HG02970 (cell line): ENCODE measurements around the gene RETN.

Source experiments
- ATAC-seq: cut with Tn5 transposase; IDR thresholded peaks from one replicate; pipeline ENCODE4 v1.9.1; 2021; ENCODE audit warnings: mild to moderate bottlenecking, moderate library complexity, moderate number of reproducible peaks; ENCODE audit not compliant: unreplicated experiment, low FRiP score

RETN gene

GRCh38 chr19:7681340-7682174, 12.7 kb downstream of the RETN start:
- peak; percentile 31 for ATAC-seq

GRCh38 chr19:7682175-7682855, 13.5 kb downstream of the RETN start:
- ATAC-seq, result no peak

GRCh38 chr19:7685546-7686445, 16.9 kb downstream of the RETN start:
- no peak for ATAC-seq

- no peak for ATAC-seq
Observed at GRCh38 chr19:7687177-7687576, 18.3 kb downstream of the RETN start.

- ATAC-seq, result no peak
Observed at GRCh38 chr19:7689165-7689564, 20.3 kb downstream of the RETN start.

GRCh38 chr19:7690779-7691258, 22.0 kb downstream of the RETN start:
- no peak for ATAC-seq

GRCh38 chr19:7691497-7691896, 22.6 kb downstream of the RETN start:
- no peak for ATAC-seq

GRCh38 chr19:7692417-7693088, 23.7 kb downstream of the RETN start:
- ATAC-seq, result no peak

GRCh38 chr19:7694499-7694898, 25.6 kb downstream of the RETN start:
- no peak for ATAC-seq

- ATAC-seq, result no peak
Observed at GRCh38 chr19:7697721-7698287, 29.0 kb downstream of the RETN start.

- no peak for ATAC-seq
Observed at GRCh38 chr19:7698583-7698982, 29.7 kb downstream of the RETN start.

- no peak for ATAC-seq
Observed at GRCh38 chr19:7699003-7699402, 30.2 kb downstream of the RETN start.

- no peak for ATAC-seq
Observed at GRCh38 chr19:7699417-7700401, 30.9 kb downstream of the RETN start.

- no peak for ATAC-seq
Observed at GRCh38 chr19:7701049-7701653, 32.3 kb downstream of the RETN start.

- ATAC-seq, result peak; percentile 48
Observed at GRCh38 chr19:7701654-7702457, 33.0 kb downstream of the RETN start, which contains the start of gene FCER2. FCER2 (minus strand) TSS chr19:7702131; CDS start chr19:7699760, 2,371 bp downstream.

GRCh38 chr19:7703332-7703731, 34.5 kb downstream of the RETN start:
- ATAC-seq, result no peak

GRCh38 chr19:7704280-7705060, 35.6 kb downstream of the RETN start:
- ATAC-seq, result no peak
